Neuronal stem cell (in vitro differentiated cells): ENCODE results near the gene IGSF3.
A peak's percentile ranks its signal among the peaks of the same experiment; 100 is the strongest.

Experiments used
- DNase-seq: peaks from one replicate; pipeline ENCODE4 v3.0.0-alpha.2; 2013; ENCODE audit warnings: low spot score
- H2AFZ ChIP-seq: one replicate; pipeline ENCODE4 v1.6.1; 2013; ENCODE audit warnings: mild to moderate bottlenecking, low read length, inconsistent platforms
- H2AK5ac ChIP-seq: 2 replicates; pipeline ENCODE4 v1.6.1; 2013; ENCODE audit warnings: low read depth, mild to moderate bottlenecking, inconsistent platforms, low read length, moderate library complexity, mixed read lengths
- H2BK120ac ChIP-seq: 2 replicates; pipeline ENCODE4 v1.6.1; 2013; ENCODE audit warnings: low read depth, mild to moderate bottlenecking, inconsistent platforms, low read length, moderate library complexity, mixed read lengths
- H2BK12ac ChIP-seq: one replicate; pipeline ENCODE4 v1.6.1; 2013; ENCODE audit warnings: low read length, inconsistent platforms
- H2BK15ac ChIP-seq: 2 replicates; pipeline ENCODE4 v1.6.1; 2013; ENCODE audit warnings: mild to moderate bottlenecking, low read length, inconsistent platforms, mixed read lengths
- H2BK5ac ChIP-seq: one replicate; pipeline ENCODE4 v1.6.1; 2013; ENCODE audit warnings: inconsistent platforms, mild to moderate bottlenecking, low read length, moderate library complexity
- H3K14ac ChIP-seq: one replicate; pipeline ENCODE4 v1.6.1; 2013; ENCODE audit warnings: low read length, inconsistent platforms
- H3K18ac ChIP-seq: 2 replicates; pipeline ENCODE4 v1.6.1; 2013; ENCODE audit warnings: low read length, inconsistent platforms
- H3K23ac ChIP-seq: 2 replicates; pipeline ENCODE4 v1.6.1; 2013; ENCODE audit warnings: low read depth, mild to moderate bottlenecking, mixed read lengths, low read length, inconsistent platforms; ENCODE audit not compliant: poor library complexity
- H3K27ac ChIP-seq: replicated peaks from 3 replicates; pipeline ENCODE4 v1.5.1; 2013; ENCODE audit warnings: low read length, inconsistent platforms
- H3K27me3 ChIP-seq, 3 experiments: 2 replicates each; pipeline ENCODE4 v1.6.1; 2013; ENCODE audit warnings: low read length in 3 of 3, mild to moderate bottlenecking in 2 of 3, inconsistent platforms in 1 of 3, low read depth in 1 of 3, mixed read lengths in 1 of 3, moderate library complexity in 1 of 3; ENCODE audit not compliant: control insufficient read depth in 3 of 3, insufficient read depth in 3 of 3
- H3K36me3 ChIP-seq, 2 donors: replicated peaks in 1 of 2; 2 replicates each; pipeline ENCODE4 v1.6.1; 2013; ENCODE audit warnings: low read length in 2 of 2; ENCODE audit not compliant: control insufficient read depth in 2 of 2, insufficient read depth in 2 of 2
- H3K4ac ChIP-seq: 2 replicates; pipeline ENCODE4 v1.6.1; 2013; ENCODE audit warnings: inconsistent platforms, mild to moderate bottlenecking, low read length, moderate library complexity
- H3K4me1 ChIP-seq, 2 donors: 1 replicate in 1 of 2; 2 replicates in 1 of 2; pipeline ENCODE4 v1.6.1; 2013; ENCODE audit warnings: low read length in 2 of 2, low read depth in 1 of 2; ENCODE audit not compliant: control insufficient read depth in 2 of 2, insufficient read depth in 1 of 2
- H3K4me2 ChIP-seq: one replicate; pipeline ENCODE4 v1.6.1; 2013; ENCODE audit warnings: mild to moderate bottlenecking, low read length, inconsistent platforms; ENCODE audit not compliant: insufficient read depth, poor library complexity, severe bottlenecking
- H3K4me3 ChIP-seq, 2 donors: 2 replicates each; pipeline ENCODE4 v1.5.1; 2013; ENCODE audit warnings: low read length in 2 of 2, mild to moderate bottlenecking in 2 of 2, inconsistent platforms in 1 of 2, moderate library complexity in 1 of 2
- H3K79me1 ChIP-seq: one replicate; pipeline ENCODE4 v1.6.1; 2013; ENCODE audit warnings: low read depth, mild to moderate bottlenecking, inconsistent platforms, low read length, moderate library complexity
- H3K9ac ChIP-seq: one replicate; pipeline ENCODE4 v1.6.1; 2013; ENCODE audit warnings: mild to moderate bottlenecking, low read depth, low read length, inconsistent platforms; ENCODE audit not compliant: poor library complexity
- H3K9me3 ChIP-seq, 2 donors: replicated peaks in 1 of 2; 2 replicates each; pipeline versions ENCODE3 to v1.6.1; 2013; ENCODE audit warnings: low read length in 2 of 2, mild to moderate bottlenecking in 2 of 2, inconsistent platforms in 1 of 2, low read depth in 1 of 2, mixed read lengths in 1 of 2, moderate library complexity in 1 of 2; ENCODE audit not compliant: control insufficient read depth in 2 of 2, insufficient read depth in 1 of 2
- H4K8ac ChIP-seq: one replicate; pipeline ENCODE4 v1.6.1; 2013; ENCODE audit warnings: low read depth, mild to moderate bottlenecking, inconsistent platforms, low read length, moderate library complexity
- H4K91ac ChIP-seq: one replicate; pipeline ENCODE4 v1.6.1; 2013; ENCODE audit warnings: low read length, low read depth, mild to moderate bottlenecking, inconsistent platforms; ENCODE audit not compliant: poor library complexity
- WGBS, 2 donors: extraction: QIAGEN DNeasy Blood & Tissue Kit; methylation state at CpG; one replicate each; pipeline ENCODE4 v1.1.7; 2013; ENCODE audit warnings: missing lambda C conversion rate in 2 of 2, mixed read lengths in 1 of 2; ENCODE audit not compliant: insufficient read length in 2 of 2, insufficient replicate concordance in 1 of 2; ENCODE audit errors: extremely low coverage in 2 of 2; 5-methylcytosine and 5-hydroxymethylcytosine counted together

Gene IGSF3

GRCh38 chr1:116667078-116667574 lies 407 bp downstream of the IGSF3 start:
- Histone ChIP-seq H3K18ac (peak overlapping the region; percentile 87), H2BK5ac (no peak overlapping the region), H4K8ac (no peak overlapping the region), H3K27me3 (peaks cover 0 to 52% (median 5%) of the 10 kb centered on the region in 3 experiments), H3K9ac (no peak overlapping the region), H2AK5ac (no peak overlapping the region), H2BK12ac (no peak overlapping the region), H3K14ac (no peak overlapping the region), H3K27ac (no peak overlapping the region), H2AFZ (peak overlapping the region; percentile 98), H3K4me1 (peaks cover 3 to 17% of the 10 kb centered on the region in 2 donors), H3K36me3 (no peaks in the 10 kb centered on the region), H3K4me2 (peak overlapping the region; percentile 96), H3K4ac (no peak overlapping the region), H3K79me1 (peaks cover 3% of the 10 kb centered on the region), H2BK15ac (peak overlapping the region; percentile 5), H3K4me3 (peak overlapping the region; percentile 55 to 91), H3K9me3 (no peaks in the 10 kb centered on the region), H4K91ac (no peak overlapping the region), H2BK120ac (no peak overlapping the region), H3K23ac (no peak overlapping the region)
- DNase-seq: peak; percentile 24
- no CpG with 5 or more reads among the region's 45 CpGs for WGBS, 2 donors

- no peaks in the 10 kb centered on the region for H3K9me3 ChIP-seq
- H2BK120ac ChIP-seq: no peak overlapping the region
- no peaks in the 10 kb centered on the region for H3K36me3 ChIP-seq
- WGBS, 2 donors: no CpG with 5 or more reads among the region's 28 CpGs
- no peak overlapping the region for H4K91ac ChIP-seq
- peaks cover 3 to 17% of the 10 kb centered on the region in 2 donors for H3K4me1 ChIP-seq
- no peak overlapping the region for H3K14ac ChIP-seq
- no peak overlapping the region for H3K23ac ChIP-seq
- H3K4me2 ChIP-seq: peak overlapping the region; percentile 96
- peaks cover 0 to 52% (median 5%) of the 10 kb centered on the region in 3 experiments for H3K27me3 ChIP-seq
- no peak overlapping the region for H3K27ac ChIP-seq
- no peak overlapping the region for H2BK12ac ChIP-seq
- H2BK15ac ChIP-seq: peak overlapping the region; percentile 5
- peak overlapping the region; percentile 84 for H3K18ac ChIP-seq
- peak overlapping the region; percentile 98 for H2AFZ ChIP-seq
- no peak for DNase-seq
- peak overlapping the region; percentile 56 for H3K9ac ChIP-seq
- H3K4ac ChIP-seq: no peak overlapping the region
- no peak overlapping the region for H2BK5ac ChIP-seq
- H4K8ac ChIP-seq: no peak overlapping the region
- peaks cover 3% of the 10 kb centered on the region for H3K79me1 ChIP-seq
- H2AK5ac ChIP-seq: no peak overlapping the region
- H3K4me3 ChIP-seq: peak overlapping the region; percentile 55 to 91
Measured at GRCh38 chr1:116666187-116667077, 1.1 kb downstream of the IGSF3 start.

- H3K9ac ChIP-seq: no peak overlapping the region
- no peak overlapping the region for H4K91ac ChIP-seq
- WGBS, 2 donors: no CpG with 5 or more reads among the region's 4 CpGs
- no peak overlapping the region for H3K4me3 ChIP-seq
- H3K79me1 ChIP-seq: peaks cover 3% of the 10 kb centered on the region
- H3K18ac ChIP-seq: no peak overlapping the region
- H3K14ac ChIP-seq: no peak overlapping the region
- H2BK12ac ChIP-seq: no peak overlapping the region
- H2BK5ac ChIP-seq: no peak overlapping the region
- no peak overlapping the region for H2BK15ac ChIP-seq
- H3K9me3 ChIP-seq: no peaks in the 10 kb centered on the region
- DNase-seq: no peak
- H3K4ac ChIP-seq: no peak overlapping the region
- peaks cover 0 to 43% (median 5%) of the 10 kb centered on the region in 3 experiments for H3K27me3 ChIP-seq
- H2BK120ac ChIP-seq: no peak overlapping the region
- no peak overlapping the region for H4K8ac ChIP-seq
- no peak overlapping the region for H3K23ac ChIP-seq
- H3K36me3 ChIP-seq: no peaks in the 10 kb centered on the region
- H2AK5ac ChIP-seq: no peak overlapping the region
- peaks cover 3 to 17% of the 10 kb centered on the region in 2 donors for H3K4me1 ChIP-seq
- no peak overlapping the region for H3K4me2 ChIP-seq
- H3K27ac ChIP-seq: no peak overlapping the region
- no peak overlapping the region for H2AFZ ChIP-seq
Measured at GRCh38 chr1:116664978-116665371, 2.6 kb downstream of the IGSF3 start.

GRCh38 chr1:116664366-116664977 lies 3.1 kb downstream of the IGSF3 start:
- H2BK12ac ChIP-seq: no peak overlapping the region
- H3K4ac ChIP-seq: no peak overlapping the region
- DNase-seq: no peak
- H2AFZ ChIP-seq: no peak overlapping the region
- no peak overlapping the region for H3K14ac ChIP-seq
- peaks cover 3 to 17% of the 10 kb centered on the region in 2 donors for H3K4me1 ChIP-seq
- no peak overlapping the region for H3K9ac ChIP-seq
- H3K9me3 ChIP-seq: no peaks in the 10 kb centered on the region
- H2BK15ac ChIP-seq: no peak overlapping the region
- H4K91ac ChIP-seq: no peak overlapping the region
- no peak overlapping the region for H2BK5ac ChIP-seq
- no peak overlapping the region for H2AK5ac ChIP-seq
- H3K36me3 ChIP-seq: no peaks in the 10 kb centered on the region
- no peak overlapping the region for H3K18ac ChIP-seq
- no peak overlapping the region for H4K8ac ChIP-seq
- no peak overlapping the region for H3K4me2 ChIP-seq
- no peak overlapping the region for H2BK120ac ChIP-seq
- H3K4me3 ChIP-seq: no peak overlapping the region
- WGBS, 2 donors: no CpG with 5 or more reads among the region's 5 CpGs
- peaks cover 3% of the 10 kb centered on the region for H3K79me1 ChIP-seq
- H3K27me3 ChIP-seq: peaks cover 0 to 43% (median 5%) of the 10 kb centered on the region in 3 experiments
- H3K27ac ChIP-seq: no peak overlapping the region
- no peak overlapping the region for H3K23ac ChIP-seq
